Measurements from ENCODE around the gene NEU1.
"Not testable (repeated sequence)": the region's sequence is repeated elsewhere in the genome, so short reads cannot be mapped to it uniquely, and the experiment has no call there.

The NEU1 gene

DNA sequence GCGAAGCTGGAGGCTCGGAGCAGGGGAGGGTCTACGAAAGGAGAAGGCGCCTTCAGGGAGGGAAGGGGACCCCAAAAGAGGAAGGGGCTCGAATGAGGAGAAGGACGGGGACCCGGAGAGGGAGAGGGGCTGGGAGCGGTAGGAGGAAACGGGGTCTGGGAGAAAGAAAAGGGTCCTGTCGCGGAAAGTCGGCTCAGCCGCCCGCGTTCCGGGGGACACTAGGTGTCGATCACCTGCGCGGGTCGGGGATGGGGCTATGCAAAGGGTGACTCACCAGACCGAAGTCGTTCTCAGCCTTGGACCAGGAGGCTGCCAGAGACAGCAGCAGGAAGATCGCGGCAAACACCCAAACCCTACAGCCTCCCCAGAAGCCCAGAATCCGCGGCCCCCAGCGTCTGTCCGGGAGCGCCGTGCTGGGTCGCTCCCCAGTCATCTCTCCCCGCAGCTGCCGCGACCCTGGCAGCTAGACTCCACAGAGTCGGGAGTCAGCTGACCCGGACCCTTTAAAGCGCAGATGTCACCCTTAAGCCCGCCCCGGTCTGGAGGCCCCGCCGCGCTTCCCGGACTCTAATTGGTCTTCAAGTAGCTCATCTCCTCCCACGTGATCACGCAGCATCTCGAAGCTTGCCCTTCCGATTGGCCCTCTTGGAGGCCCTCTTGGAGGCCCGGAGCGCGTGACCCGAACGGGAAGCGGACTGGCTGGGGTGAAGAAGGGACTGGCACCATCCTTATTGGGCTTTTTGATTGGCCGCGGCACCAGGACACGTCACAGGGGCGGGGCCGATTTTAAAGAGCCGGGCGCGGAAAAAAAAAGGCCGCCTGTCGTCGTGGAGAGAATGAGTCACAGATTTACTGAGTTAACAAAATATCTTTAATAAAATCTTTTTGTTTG is at the start of gene NEU1:
NEU1 (minus strand) TSS at position 478 of the 892 bp plus-strand sequence; CDS start at position 433, 45 bp downstream.
- peak; percentile 100 for DNase-seq

DNA sequence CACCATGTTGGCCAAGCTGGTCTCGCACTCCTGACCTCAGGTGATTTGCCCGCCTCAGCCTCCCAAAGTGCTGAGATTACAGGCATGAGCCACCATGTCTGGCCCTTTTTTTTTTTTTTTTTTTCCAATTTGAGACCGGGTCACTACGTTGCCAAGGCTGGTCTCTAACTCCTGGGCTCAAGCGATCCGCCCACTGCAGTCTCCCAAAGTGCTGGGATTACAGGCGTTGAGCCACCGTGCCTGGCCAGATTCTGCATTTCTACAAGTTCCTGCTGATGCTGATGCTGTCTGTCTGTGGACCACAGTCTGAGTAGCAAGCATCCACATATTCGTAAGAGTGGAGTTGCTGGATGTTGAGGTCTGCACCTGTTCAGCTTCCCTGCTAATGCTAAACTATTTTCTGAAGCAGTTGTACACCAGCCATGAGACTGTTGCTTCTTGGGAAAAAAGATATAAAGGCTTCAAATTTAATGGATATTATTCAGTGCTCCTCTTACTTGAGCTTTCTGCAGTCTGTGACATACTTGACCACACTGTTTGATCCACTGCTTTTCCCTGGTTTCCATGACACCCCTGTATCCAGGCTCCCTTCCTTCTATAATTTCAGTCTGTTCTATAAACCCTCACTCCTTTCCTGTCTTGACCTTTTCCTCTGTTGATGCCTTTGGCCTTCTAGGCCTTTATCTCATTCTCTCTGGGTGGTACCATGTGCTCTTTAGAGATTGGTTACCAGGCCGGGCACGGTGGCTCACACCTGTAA is 49.4 kb upstream of the NEU1 start:
- no peak for DNase-seq

DNA sequence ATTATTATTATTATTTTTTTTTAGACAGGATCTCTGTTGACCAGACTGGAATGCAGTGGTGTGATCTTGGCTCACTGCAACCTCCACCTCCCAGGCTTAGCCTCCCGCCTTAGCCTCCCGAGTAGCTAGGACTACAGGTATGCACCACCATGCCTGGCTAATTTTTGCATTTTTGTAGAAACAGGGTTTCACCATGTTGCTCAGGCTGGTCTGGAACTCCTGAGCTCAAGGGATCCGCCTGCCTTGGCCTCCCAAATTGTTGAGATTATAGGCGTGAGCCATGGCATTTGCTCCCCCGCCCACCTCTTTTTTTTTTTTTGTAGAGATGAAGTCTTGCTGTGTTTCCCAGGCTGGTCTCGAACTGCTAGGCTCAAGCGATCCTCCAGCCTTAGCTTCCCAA is 46.7 kb upstream of the NEU1 start:
- DNase-seq, result not testable (repeated sequence)

DNA sequence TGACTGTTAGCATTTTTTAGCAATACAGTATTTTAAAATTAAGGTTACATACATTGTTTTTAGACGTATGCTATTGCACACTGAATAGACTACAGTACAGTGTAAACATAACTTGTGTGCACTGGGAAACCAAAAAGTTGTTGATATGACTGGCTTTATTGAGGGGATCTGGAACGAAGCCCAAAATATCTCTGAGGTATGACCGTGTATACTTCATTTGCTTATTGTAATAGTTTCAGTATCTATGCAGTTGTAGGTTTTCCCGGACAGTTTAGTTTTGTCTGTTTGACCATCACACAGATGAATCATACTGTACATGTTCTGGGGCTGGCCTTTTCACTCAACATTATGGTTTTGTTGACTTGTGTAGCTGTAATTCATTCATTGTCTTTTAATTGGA is 46.2 kb upstream of the NEU1 start:
- DNase-seq, result no peak

DNA sequence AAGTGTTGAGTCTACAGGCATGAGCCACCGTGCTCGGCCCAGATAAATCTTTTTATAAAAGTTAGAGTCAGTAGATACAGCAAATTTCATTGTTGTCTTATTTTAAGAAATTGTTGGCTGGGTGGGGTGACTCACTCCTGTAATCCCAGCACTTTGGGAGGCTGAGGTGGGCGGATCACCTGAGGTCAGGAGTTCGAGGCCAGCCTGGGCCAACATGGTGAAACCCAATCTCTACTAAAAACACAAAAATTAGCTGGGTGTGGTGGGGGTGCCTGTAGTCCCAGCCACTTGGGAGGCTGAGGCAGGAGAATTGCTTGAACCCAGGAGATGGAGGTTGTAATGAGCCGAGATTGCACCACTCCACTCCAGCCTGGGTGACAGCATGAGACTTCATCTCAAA is 45.6 kb upstream of the NEU1 start:
- DNase-seq, result not testable (repeated sequence)

DNA sequence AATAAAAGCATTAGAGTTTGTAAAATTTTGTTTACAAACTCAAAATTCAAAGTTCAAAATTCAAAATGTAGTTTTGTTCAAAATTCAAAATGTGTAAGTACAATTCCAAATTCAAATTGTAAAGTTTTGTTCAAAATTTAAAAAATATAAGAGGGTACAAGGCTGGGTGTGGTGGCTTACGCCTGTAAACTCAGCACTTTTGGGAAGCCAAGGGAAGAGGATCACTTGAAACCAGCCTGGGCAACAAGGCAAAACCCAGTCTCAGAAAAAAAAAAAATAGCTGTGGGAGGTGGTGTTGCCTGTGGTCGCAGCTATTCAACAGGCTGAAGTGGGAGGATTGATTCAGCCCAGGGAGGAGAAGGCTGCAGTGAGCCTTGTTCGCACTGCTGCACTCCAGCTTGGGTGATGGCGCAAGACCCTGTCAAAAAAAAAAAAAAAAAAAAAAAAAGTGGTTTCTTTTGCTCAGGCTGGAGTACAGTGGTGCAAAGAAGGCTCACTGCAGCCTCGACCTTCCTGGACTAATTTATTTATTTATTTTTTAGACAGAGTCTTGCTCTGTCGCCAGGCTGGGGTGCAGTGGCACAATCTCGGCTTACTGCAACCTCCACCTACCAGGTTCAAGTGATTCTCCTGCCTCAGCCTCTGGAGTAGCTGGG is 44.7 kb upstream of the NEU1 start:
- no peak for DNase-seq

DNA sequence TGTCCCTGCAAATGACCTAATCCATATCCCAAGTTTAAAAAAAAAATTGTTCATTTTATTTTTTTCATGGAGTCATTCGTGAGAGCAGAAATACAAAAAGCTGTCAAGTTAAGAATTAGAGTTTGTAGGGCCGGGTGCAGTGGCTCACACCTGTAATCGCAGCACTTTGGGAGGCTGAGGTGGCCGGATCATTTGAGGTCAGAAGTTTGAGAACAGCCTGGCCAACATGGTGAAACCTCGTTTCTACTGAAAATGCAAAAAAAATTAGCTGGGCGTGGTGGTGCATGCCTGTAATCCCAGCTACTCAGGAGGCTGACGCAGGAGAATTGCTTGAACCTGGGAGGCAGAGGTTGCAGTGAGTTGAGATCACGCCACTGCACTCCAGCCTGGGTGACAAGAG is 44.1 kb upstream of the NEU1 start:
- DNase-seq, result not testable (repeated sequence)

DNA sequence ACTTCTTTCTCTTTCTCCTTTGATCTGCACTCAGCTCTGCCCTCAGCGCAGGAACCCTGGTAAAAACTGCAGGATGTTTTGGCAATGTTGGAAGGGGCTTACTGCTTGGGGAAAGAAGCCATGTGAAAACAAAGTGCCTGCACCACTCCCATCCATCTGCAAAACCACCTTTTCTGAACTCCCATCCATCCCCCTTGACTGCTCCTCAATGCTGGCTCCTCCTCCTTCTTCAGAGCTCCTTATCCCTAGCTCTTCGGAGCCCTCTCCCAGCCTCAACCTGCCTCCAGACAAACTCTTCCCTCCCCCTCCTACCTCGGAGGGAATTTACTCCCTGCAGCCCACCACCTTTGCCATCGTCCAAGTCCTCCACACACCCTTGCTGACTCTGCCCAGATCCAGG is 43.5 kb upstream of the NEU1 start:
- DNase-seq, result no peak

DNA sequence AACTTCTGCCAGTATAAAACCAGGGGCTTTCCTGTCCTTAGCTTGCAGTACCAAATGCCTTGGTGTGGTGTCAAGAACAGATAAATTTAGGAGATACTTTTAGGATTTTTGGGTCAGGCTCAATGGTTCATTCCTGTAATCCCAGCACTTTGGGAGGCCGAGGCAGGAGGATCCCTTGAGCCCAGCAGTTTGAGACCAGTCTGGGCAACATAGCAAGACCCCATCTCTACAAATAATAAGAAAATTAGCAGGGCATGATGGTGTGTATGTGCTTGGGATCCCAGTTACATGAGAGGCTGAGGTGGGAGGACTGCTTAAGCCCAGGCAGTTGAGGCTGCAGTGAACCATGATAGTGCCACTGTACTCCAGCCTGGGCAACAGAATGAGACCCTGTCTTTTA is 42.4 kb upstream of the NEU1 start:
- no peak for DNase-seq

DNA sequence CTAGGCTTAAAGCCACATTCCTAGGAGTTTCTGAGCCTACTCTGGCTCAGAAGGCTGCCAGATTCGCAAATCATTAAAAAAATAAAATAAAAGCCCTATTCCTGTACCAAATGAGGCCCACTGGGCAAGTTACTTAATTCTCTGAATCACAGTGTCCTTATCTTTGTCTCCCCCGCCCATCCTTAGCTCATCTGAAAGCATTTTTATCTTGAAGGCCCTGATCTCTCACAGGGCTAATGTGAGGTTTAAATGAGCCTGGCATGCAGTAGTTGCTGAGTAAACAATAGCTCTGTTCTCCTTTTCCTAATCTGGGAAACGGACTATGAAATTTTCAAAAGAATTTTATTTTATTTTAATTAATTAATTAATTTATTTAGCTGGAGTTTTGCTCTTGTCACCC is 41.3 kb upstream of the NEU1 start:
- DNase-seq, result no peak

DNA sequence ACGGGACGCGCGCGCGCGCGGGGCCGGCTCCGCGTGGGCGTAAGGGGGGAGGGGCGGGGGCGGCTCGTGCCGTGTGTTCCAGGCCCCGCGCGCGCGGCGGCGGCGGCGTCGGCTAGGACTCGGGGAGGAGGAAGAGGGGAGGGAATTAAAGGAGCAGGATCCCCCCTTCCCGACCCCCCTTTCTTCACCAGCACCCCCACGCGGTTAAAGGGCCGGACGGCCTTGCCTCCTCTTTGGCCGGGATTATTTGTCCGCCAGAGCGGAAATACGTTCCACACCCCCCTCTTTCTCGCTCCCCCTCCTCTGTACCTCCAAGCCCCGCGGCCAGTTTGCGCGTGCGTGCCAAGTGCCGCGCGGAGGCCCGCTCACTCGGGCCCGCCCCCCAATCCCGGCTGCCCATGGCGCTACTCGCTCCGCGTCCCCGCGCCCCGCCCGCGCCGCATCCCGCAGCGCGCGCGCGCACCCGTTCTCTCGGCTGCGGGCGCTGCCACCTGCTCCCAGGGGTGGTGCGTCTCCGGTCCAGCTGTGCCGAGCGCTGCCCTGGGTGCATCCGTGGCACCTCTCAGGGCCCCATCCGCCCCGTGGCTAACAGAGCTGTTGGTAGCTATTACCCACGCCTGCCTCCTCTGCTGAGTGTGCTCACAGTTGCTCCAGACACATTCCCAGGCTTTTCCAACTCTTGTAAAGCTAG is 39.5 kb upstream of the NEU1 start, which contains the start of gene ZBTB12:
ZBTB12 (minus strand) TSS at position 134 of the 691 bp plus-strand sequence. CDS start 781 bp downstream, outside the sequence.
- DNase-seq, result peak; percentile 90

DNA sequence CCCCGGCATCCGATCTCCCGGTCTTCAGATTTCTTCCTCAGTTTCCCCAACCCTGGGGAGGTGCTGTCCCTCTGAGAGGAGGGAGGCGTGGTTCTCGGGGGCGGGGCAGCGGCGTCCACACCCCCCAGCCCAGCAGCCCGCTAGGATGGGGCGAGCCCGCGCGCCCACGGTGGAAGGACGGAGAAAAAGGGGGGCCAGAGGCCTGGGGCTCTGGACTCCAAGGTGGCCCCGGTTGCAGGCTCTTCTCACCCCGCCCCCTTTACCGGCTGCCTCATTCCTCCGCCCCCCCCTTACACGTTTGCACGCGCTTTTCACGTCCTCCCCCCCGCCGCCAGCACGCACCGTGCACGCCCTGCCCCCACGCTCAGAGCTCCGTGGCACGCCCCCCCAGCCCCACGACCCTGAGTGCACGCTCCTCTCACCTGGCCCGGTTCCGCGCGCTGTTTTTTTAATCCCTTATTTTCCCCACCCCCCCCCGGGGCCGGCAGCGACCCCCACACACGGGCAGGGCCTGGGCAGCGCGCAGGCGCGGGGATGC is 38.9 kb upstream of the NEU1 start:
- DNase-seq, result peak; percentile 64

DNA sequence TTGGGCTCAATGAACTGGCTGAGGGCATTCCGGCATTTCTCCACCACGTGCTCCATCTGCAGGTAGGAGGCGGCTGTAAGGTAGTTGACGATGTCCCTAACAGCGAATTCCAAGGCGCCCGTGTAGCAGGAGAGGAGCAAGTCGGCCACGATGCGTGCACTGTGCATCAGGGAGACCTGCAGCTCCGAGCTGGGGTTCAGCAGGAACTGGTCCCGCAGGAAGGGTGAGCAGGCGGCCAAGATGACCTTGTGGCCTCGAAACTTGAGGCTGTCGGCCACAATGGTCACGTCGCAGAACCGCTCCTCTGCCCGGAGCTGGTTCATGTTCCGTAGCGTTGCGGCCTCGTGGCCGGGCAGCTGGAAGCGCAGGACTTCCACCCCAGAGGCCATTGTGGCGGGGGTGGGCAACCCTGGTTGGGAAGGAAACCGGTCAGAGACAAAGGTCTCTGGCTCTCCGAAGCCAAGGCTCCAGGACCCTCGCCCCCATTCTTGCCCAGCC is 38.3 kb upstream of the NEU1 start:
- no peak for DNase-seq

DNA sequence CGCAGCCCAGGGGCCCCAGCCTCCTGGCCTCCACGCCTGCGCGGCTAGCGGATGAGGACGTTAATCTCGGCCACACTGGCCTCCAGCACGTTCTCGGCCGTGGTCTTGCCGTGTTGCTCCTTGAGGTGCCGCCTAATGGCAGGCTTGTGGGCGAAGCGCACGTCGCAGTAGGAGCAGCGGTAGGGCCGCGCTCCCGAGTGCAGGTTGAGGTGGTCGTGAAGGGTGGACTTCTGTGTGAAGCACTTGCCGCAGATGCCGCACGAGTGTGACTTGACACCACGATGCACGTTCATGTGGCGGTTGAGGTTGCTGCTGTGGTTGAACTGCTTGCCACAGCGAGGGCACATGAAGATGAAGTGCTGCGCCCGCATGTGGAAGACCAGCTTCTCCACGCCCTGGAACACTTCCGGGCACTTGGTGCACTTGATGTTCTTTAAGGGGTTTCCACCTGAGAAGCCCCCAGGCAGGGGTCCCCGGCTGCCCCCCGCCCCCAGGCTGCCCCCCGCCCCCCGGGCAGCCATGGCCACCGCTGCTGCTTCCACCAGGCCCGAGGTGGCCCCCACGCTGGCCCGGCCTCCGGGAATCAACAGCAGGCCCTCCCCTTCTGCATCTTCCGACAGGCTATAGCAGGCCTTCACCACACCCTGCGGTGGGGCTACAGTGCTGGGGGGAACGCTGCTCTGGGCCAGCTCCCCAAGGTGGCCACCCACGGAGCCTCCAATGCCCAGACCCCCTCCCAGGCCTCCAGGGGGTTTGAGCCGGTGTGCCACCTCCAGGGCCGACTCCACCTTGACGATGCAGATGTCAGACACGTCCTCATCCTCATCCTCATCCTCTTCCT is 37.5 kb upstream of the NEU1 start:
- no peak for DNase-seq

DNA sequence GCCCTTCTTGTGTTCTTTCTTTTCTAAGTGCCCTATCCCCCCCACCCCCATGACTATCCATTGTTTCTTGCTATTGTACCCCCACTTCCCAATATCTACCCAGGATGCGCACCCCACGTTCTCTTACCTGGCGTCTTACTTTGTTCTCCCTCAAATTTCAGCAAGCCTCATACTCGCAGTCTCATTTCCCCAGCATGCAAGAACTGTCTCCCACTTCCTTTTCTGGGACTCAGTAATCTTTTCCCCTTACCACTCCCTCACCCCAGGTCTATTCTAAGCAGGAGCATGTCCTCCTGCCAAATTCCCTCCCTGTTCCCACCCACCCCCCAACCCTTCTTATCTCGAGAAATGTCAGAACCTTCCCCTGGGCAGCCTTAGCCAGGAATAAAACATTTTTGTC is 36.6 kb upstream of the NEU1 start:
- no peak for DNase-seq

DNA sequence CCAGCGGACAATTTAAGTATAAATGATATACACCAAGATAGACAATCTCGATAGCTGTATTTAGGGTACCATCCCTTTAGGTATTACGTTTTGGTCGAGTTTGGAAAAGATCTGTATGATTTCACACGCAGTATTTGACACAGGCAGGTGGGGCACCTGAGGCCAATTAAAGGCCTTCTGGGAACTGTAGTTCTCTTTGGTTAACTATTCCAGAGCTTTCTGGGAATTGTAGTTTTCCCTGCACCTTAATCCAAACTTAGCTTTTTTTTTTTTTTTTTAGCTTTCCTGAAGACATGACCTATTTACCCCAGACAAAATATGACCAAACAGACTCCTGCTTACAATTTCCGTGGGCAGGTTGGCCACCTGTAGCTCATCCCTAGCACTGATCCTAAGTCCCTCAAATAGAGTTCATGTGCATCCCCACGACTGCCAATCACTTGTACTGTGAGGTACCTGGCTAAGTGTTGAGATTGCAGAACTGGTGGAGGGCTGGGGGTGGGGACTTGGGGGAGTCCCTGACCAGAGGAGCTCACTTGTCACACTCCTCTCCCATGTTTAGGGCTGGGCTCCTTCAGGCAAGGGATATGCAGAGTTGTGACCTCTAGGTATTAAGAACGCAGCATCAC is 35.9 kb upstream of the NEU1 start:
- peak; percentile 37 for DNase-seq

DNA sequence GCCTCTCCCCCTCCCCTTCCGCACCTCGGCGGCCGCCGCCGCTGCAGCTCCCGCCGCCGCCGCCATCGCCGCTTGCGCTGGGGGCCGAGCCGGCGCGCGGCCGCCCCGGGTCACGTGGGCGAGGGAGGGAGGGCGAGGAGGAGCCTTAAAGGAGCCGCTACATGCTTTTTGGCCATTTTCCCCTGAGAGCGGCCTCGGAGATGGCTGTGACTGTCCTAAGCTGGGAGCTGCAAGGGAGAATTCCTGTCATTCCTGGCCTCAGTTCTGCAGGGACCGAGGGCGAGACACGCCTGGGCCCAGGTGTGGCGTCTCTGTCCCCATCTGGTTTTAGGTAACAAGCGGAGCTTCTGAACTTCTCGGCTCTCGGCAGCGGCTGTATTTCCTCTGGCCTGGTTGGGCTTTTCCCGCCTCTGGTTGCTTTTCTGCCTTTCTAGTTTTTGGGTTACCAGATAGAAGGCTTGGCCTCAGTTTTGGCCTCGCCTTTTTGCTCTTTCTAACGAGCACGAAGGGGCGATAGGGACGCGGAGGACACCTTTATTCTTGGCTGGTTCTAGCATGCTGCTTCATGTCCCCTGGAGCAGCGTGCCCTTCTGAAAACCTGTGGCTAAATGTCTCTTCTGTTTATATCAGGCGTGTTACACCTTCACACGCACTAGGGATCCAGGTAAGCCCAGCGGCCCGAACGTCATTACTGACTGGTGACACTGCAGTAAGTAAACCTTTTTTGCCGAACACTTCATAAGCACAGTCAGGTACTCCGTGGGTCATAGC is 35.2 kb upstream of the NEU1 start, which contains the start of gene EHMT2:
EHMT2 (minus strand) TSS at position 87 of the 771 bp plus-strand sequence; CDS start at position 66, 21 bp downstream.
- DNase-seq, result peak; percentile 82

DNA sequence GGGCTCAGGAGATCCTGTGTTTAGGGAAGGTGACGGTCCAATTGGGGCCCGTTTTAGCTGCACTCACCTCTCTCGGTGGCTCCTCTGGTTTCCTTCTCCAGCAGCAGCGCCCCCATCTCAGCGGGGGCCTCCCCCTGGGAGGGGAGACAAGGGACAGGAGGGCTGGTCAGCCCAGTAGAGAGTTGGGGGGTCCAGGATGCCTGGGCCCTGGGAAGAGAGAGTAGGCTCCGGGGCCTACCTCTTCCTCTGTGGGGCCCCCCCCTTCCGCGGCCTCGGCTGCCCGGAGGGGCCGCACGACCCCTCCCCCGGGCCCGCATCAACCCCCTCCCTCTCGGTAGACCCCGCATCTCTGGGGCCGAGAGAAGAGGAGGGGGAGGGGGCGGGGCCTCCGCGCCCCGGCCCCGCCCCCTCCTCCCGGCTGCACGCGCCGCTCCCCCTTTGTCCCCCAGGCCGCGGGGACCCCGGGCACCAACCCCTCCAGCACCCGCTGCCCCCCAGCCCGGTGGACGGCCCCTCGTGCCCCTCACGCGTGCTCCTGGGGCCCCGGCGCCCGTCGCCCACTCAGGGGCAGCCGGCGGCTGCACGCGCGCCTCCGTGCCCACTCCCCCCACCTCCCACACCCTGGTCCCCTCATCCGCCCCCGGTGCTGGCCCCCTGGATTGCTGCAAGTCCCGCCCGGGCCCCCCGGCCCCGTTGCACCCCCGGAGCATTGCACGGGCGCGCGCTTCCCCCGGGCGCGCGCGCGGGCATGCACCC is 34.4 kb upstream of the NEU1 start:
- DNase-seq, result no peak

DNA sequence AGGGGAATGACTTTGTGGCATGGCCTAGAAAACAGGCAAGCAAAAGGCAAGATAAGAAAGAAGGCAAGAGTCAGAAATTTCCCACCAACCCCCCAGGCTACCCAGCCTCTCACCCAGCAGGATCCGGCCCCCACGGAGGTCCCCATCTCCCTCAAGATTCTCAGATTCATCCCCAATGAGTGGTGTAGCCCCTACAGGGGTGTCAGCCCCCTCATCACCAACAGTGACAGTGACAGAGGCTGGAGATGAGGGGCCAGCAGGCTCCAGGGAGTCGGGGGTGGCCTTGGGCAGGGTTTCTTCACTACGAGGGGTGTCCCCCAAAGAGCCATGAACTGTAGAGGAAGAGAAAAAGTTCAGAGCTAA is 33.9 kb upstream of the NEU1 start:
- DNase-seq, result no peak

Data from CD4-positive, alpha-beta T cell treated with Interferon gamma for 1 hour (primary cell).